ENCODE results near the gene AP2B1. TPM values are rescaled to one million over a fixed set of nuclear protein-coding genes. Genes with fewer than 3 reads are reported as not detected.

The AP2B1 gene
- polyA plus RNA-seq, 1 donor (not counting 4 experiments of a cell fraction or from before 2014, with no cell fraction given): 189 TPM

- no peaks in the 10 kb centered on the region for H3K9me1 ChIP-seq (ENCODE audit: control insufficient read depth, extremely low read depth, insufficient read depth, low read length)
- dilution Hi-C loops (cut with MboI; ENCODE audit: extremely low pct_ligation_motif_present, low sequenced_read_pairs): no loop called here
- H3K4me1 ChIP-seq (ENCODE audit: control insufficient read depth, extremely low read depth, insufficient read depth, low read length): no peaks in the 10 kb centered on the region
- no peak overlapping the region for H3K9ac ChIP-seq (ENCODE audit: control insufficient read depth, extremely low read depth, insufficient read depth, low read length)
- H3K9me3 ChIP-seq (ENCODE audit: control insufficient read depth, low read depth, low read length): no peaks in the 10 kb centered on the region
- H2AFZ ChIP-seq (ENCODE audit: control insufficient read depth, low read length): no peak overlapping the region
- no peaks in the 10 kb centered on the region for H4K20me1 ChIP-seq (ENCODE audit: control insufficient read depth, extremely low read depth, insufficient read depth, low read length)
- H3K36me3 ChIP-seq (ENCODE audit: control insufficient read depth in 2 of 2, extremely low read depth in 1 of 2, insufficient read depth in 2 of 2, low read length in 2 of 2): peaks cover 5 to 7% of the 10 kb centered on the region in 2 experiments
- FAIRE-seq: no peak
- H3K4me3 ChIP-seq (ENCODE audit: control insufficient read depth in 2 of 3, extremely low read depth in 1 of 3, insufficient read depth in 2 of 3, low read depth in 1 of 3, low read length in 3 of 3): no peak overlapping the region
- H3K27ac ChIP-seq (ENCODE audit: control insufficient read depth, insufficient read depth, low read length): no peak overlapping the region
- H3K79me2 ChIP-seq (ENCODE audit: control insufficient read depth, insufficient read depth, low read length): no peaks in the 10 kb centered on the region
- no peak overlapping the region for H3K4me2 ChIP-seq (ENCODE audit: control insufficient read depth, extremely low read depth, insufficient read depth, low read depth, low read length)
- no peaks in the 10 kb centered on the region for H3K27me3 ChIP-seq (ENCODE audit: control insufficient read depth, extremely low read depth, insufficient read depth, low read length)
- TF ChIP-seq CTCF (optimal IDR thresholded peaks at IDR 0.05 in 1 of 3, IDR thresholded peaks at IDR 0.05 in 1 of 3, conservative IDR thresholded peaks at IDR 0.05 in 1 of 3; ENCODE audit: extremely low read depth in 1 of 3, insufficient read depth in 2 of 3, low read length in 3 of 3) (no peak), EZH2 (IDR thresholded peaks at IDR 0.05; ENCODE audit: low read length) (no peak)
- DNase-seq (ENCODE audit: low read depth, low spot score): no peak
Measured at GRCh38 chr17:35698800-35699199, 111.7 kb downstream of the AP2B1 start.

DNA sequence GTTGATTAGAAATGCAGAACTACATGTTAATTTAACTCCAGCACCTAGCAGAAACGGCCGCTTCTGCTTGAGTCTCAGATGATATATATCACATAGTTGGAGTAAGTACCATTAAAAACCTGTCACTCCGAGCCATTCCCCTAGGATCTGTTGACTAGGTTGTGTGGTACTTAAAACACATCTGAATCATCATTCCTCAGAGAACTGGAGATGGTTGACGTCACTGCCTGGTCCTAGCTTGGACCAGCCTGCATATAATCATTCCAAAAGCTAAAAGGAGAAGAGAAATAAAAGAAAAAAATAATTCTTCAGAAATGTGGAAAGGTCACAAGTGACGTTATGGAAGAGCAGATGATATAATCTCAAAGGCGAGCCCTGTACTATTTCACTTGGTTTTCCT, 113.0 kb downstream of the AP2B1 start:
- Histone ChIP-seq H3K4me1 (ENCODE audit: control insufficient read depth, extremely low read depth, insufficient read depth, low read length) (no peaks in the 10 kb centered on the region), H3K9ac (ENCODE audit: control insufficient read depth, extremely low read depth, insufficient read depth, low read length) (no peak overlapping the region), H3K9me1 (ENCODE audit: control insufficient read depth, extremely low read depth, insufficient read depth, low read length) (no peaks in the 10 kb centered on the region), H3K79me2 (ENCODE audit: control insufficient read depth, insufficient read depth, low read length) (no peaks in the 10 kb centered on the region), H2AFZ (ENCODE audit: control insufficient read depth, low read length) (no peak overlapping the region), H3K9me3 (ENCODE audit: control insufficient read depth, low read depth, low read length) (no peaks in the 10 kb centered on the region), H3K4me3 (ENCODE audit: control insufficient read depth in 2 of 3, extremely low read depth in 1 of 3, insufficient read depth in 2 of 3, low read depth in 1 of 3, low read length in 3 of 3) (no peak overlapping the region), H4K20me1 (ENCODE audit: control insufficient read depth, extremely low read depth, insufficient read depth, low read length) (no peaks in the 10 kb centered on the region), H3K27ac (ENCODE audit: control insufficient read depth, insufficient read depth, low read length) (no peak overlapping the region), H3K36me3 (ENCODE audit: control insufficient read depth in 2 of 2, extremely low read depth in 1 of 2, insufficient read depth in 2 of 2, low read length in 2 of 2) (peaks cover 0 to 4% of the 10 kb centered on the region in 2 experiments), H3K27me3 (ENCODE audit: control insufficient read depth, extremely low read depth, insufficient read depth, low read length) (no peaks in the 10 kb centered on the region), H3K4me2 (ENCODE audit: control insufficient read depth, extremely low read depth, insufficient read depth, low read depth, low read length) (no peak overlapping the region)
- no peak for DNase-seq (ENCODE audit: low read depth, low spot score)
- dilution Hi-C loops (cut with MboI; ENCODE audit: extremely low pct_ligation_motif_present, low sequenced_read_pairs): no loop called here
- no peak for FAIRE-seq
- TF ChIP-seq CTCF (optimal IDR thresholded peaks at IDR 0.05 in 1 of 3, IDR thresholded peaks at IDR 0.05 in 1 of 3, conservative IDR thresholded peaks at IDR 0.05 in 1 of 3; ENCODE audit: extremely low read depth in 1 of 3, insufficient read depth in 2 of 3, low read length in 3 of 3) (no peak), EZH2 (IDR thresholded peaks at IDR 0.05; ENCODE audit: low read length) (no peak)
